NB4 (cell line): ENCODE results near the gene PPIL1.

Experiments
- DNase-seq: peaks from one replicate; pipeline ENCODE4 v3.0.0; 2010; ENCODE audit warnings: low read depth
- H3K4me3 ChIP-seq: one replicate; pipeline ENCODE4 v1.5.1; 2011; ENCODE audit warnings: mild to moderate bottlenecking, low read depth, low read length, moderate library complexity
- MAX ChIP-seq: IDR thresholded peaks from 2 replicates; pipeline ENCODE4 v1.6.1; 2011; ENCODE audit warnings: low read depth, low read length
- MYC ChIP-seq: IDR thresholded peaks from 2 replicates; pipeline ENCODE4 v1.6.1; 2011; ENCODE audit warnings: low read depth, low read length
- POLR2A ChIP-seq: IDR thresholded peaks from 2 replicates; pipeline ENCODE4 v1.6.1; 2011; ENCODE audit warnings: mild to moderate bottlenecking; ENCODE audit not compliant: insufficient read length; ENCODE audit errors: extremely low read depth
- TF ChIP-seq, protein P1 (sequence below): IDR thresholded peaks from one replicate; pipeline ENCODE4 v1.5.1; 2012; ENCODE audit warnings: low read depth, low read length

The PPIL1 gene

GRCh38 chr6:36847152-36847551, 27.5 kb downstream of the PPIL1 start:
- H3K4me3 ChIP-seq = no peak overlapping the region
- no peak for TF ChIP-seq MYC
- TF ChIP-seq, protein P1, sequence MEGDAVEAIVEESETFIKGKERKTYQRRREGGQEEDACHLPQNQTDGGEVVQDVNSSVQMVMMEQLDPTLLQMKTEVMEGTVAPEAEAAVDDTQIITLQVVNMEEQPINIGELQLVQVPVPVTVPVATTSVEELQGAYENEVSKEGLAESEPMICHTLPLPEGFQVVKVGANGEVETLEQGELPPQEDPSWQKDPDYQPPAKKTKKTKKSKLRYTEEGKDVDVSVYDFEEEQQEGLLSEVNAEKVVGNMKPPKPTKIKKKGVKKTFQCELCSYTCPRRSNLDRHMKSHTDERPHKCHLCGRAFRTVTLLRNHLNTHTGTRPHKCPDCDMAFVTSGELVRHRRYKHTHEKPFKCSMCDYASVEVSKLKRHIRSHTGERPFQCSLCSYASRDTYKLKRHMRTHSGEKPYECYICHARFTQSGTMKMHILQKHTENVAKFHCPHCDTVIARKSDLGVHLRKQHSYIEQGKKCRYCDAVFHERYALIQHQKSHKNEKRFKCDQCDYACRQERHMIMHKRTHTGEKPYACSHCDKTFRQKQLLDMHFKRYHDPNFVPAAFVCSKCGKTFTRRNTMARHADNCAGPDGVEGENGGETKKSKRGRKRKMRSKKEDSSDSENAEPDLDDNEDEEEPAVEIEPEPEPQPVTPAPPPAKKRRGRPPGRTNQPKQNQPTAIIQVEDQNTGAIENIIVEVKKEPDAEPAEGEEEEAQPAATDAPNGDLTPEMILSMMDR = no peak
- no peak for TF ChIP-seq MAX
- no peak for TF ChIP-seq POLR2A
- no peak for DNase-seq

GRCh38 chr6:36845233-36845632, 29.4 kb downstream of the PPIL1 start:
- no peak for DNase-seq
- no peak for TF ChIP-seq MAX
- TF ChIP-seq, protein P1 = no peak
- TF ChIP-seq POLR2A = no peak
- TF ChIP-seq MYC = no peak
- H3K4me3 ChIP-seq = no peak overlapping the region

GRCh38 chr6:36844232-36845170, 30.1 kb downstream of the PPIL1 start:
- TF ChIP-seq MYC (no peak), POLR2A (no peak), MAX (no peak)
- TF ChIP-seq, protein P1 = no peak
- DNase-seq = no peak
- H3K4me3 ChIP-seq = no peak overlapping the region

- DNase-seq = no peak
- no peak for TF ChIP-seq MYC
- TF ChIP-seq MAX = no peak
- TF ChIP-seq POLR2A = no peak
- TF ChIP-seq, protein P1 = no peak
- no peak overlapping the region for H3K4me3 ChIP-seq
Measured at GRCh38 chr6:36843170-36843569, 31.4 kb downstream of the PPIL1 start.

- TF ChIP-seq, protein P1 = no peak
- TF ChIP-seq MAX = no peak
- TF ChIP-seq MYC = no peak
- no peak for TF ChIP-seq POLR2A
- H3K4me3 ChIP-seq = no peak overlapping the region
- no peak for DNase-seq
Measured at GRCh38 chr6:36841756-36842155, 32.8 kb downstream of the PPIL1 start.
